HCT116 (cell line): ENCODE results near the gene KRT39.

Experiments used
- CTCF ChIP-seq, 3 experiments: fragments of 200-600 bp in 1 of 3; sonication (generic) in 1 of 3; IDR thresholded peaks in 2 of 3; conservative IDR thresholded peaks in 1 of 3; 2 replicates each; pipeline ENCODE4 v1.5.1; 2012 to 2017; ENCODE audit warnings: low read depth in 2 of 3, low read length in 2 of 3, antibody characterized with exemption in 1 of 3, borderline replicate concordance in 1 of 3, control low read depth in 1 of 3, mild to moderate bottlenecking in 1 of 3, mixed read lengths in 1 of 3, mixed run types in 1 of 3, moderate library complexity in 1 of 3; ENCODE audit not compliant: insufficient read depth in 1 of 3
- EZH2 ChIP-seq: fragments of 200-600 bp; sonication (generic); IDR thresholded peaks from 2 replicates; pipeline ENCODE4 v1.6.1; 2017; ENCODE audit warnings: antibody characterized with exemption, mixed run types
- EZH2phosphoT487 ChIP-seq: fragments of 200-600 bp; IDR thresholded peaks from 2 replicates; pipeline ENCODE4 v1.6.1; 2018; ENCODE audit warnings: antibody characterized with exemption, borderline replicate concordance
- POLR2A ChIP-seq: IDR thresholded peaks from 2 replicates; pipeline ENCODE4 v1.7.0; 2011; ENCODE audit warnings: borderline replicate concordance; ENCODE audit not compliant: insufficient read depth, insufficient read length; ENCODE audit errors: extremely low read depth
- POLR2AphosphoS5 ChIP-seq: IDR thresholded peaks from 2 replicates; pipeline ENCODE4 v1.6.1; 2011; ENCODE audit warnings: mild to moderate bottlenecking, low read depth, low read length, moderate library complexity
- RAD21 ChIP-seq: IDR thresholded peaks from 2 replicates; pipeline ENCODE4 v1.6.1; 2012; ENCODE audit warnings: low read depth, mild to moderate bottlenecking
- SP1 ChIP-seq: IDR thresholded peaks from 2 replicates; pipeline ENCODE4 v1.6.1; 2012; ENCODE audit warnings: low read depth
- TCF7L2 ChIP-seq: IDR thresholded peaks from 2 replicates; pipeline ENCODE4 v1.7.0; 2011; ENCODE audit warnings: borderline replicate concordance, inconsistent platforms; ENCODE audit not compliant: insufficient read depth, insufficient read length; ENCODE audit errors: extremely low read depth
- ZFX ChIP-seq: fragments of 450-650 bp; IDR thresholded peaks from 2 replicates; pipeline ENCODE4 v1.6.1; 2017
- ZNF274 ChIP-seq: fragments of 200-500 bp; sonication (Bioruptor generic); IDR thresholded peaks from 2 replicates; pipeline ENCODE4 v1.6.1; 2014; ENCODE audit warnings: mild to moderate bottlenecking, low read depth, low read length, inconsistent platforms
- TF ChIP-seq, protein P1 (sequence below): IDR thresholded peaks from 2 replicates; pipeline ENCODE4 v1.6.1; 2012; ENCODE audit warnings: low read depth
- TF ChIP-seq, protein P2 (sequence below): IDR thresholded peaks from 2 replicates; pipeline ENCODE4 v1.6.1; 2012

DNA sequence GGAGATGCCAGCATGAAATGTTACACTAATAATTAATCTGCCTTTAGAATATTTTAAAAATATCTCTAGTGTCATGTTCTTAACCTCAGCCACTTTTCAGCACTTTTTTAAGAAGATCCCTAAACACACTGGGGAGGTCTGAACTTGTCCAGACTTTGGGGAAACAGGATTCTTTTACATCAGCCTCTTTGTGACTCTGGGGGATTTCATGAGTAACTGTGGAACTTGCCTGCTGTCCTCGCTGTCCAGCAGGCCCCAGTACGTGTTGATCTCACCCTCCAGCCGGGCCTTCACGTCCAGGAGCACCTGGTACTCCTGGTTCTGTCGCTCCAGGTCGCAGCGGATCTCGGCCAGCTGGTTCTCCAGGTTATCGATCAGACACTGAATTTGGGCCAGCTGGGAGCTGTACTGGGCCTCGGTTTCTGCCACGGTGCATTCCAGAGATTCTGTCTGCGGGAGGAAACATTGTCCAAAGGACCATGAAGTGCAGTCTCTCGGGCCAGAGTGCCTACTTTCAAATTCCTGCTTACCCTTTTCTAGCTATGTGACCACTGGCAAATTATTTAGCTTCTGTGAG is 11.9 kb upstream of the KRT39 start:
- TF ChIP-seq CTCF (IDR thresholded peaks at IDR 0.05 in 2 of 3, conservative IDR thresholded peaks at IDR 0.05 in 1 of 3; ENCODE audit: borderline replicate concordance in 1 of 3, insufficient read depth in 1 of 3, low read depth in 2 of 3, low read length in 2 of 3) (no peak), TCF7L2 (no peak), ZNF274 (no peak), POLR2A (no peak), SP1 (no peak), ZFX (no peak), EZH2 (no peak), POLR2AphosphoS5 (no peak), RAD21 (no peak), EZH2phosphoT487 (no peak)
- TF ChIP-seq, protein P1, sequence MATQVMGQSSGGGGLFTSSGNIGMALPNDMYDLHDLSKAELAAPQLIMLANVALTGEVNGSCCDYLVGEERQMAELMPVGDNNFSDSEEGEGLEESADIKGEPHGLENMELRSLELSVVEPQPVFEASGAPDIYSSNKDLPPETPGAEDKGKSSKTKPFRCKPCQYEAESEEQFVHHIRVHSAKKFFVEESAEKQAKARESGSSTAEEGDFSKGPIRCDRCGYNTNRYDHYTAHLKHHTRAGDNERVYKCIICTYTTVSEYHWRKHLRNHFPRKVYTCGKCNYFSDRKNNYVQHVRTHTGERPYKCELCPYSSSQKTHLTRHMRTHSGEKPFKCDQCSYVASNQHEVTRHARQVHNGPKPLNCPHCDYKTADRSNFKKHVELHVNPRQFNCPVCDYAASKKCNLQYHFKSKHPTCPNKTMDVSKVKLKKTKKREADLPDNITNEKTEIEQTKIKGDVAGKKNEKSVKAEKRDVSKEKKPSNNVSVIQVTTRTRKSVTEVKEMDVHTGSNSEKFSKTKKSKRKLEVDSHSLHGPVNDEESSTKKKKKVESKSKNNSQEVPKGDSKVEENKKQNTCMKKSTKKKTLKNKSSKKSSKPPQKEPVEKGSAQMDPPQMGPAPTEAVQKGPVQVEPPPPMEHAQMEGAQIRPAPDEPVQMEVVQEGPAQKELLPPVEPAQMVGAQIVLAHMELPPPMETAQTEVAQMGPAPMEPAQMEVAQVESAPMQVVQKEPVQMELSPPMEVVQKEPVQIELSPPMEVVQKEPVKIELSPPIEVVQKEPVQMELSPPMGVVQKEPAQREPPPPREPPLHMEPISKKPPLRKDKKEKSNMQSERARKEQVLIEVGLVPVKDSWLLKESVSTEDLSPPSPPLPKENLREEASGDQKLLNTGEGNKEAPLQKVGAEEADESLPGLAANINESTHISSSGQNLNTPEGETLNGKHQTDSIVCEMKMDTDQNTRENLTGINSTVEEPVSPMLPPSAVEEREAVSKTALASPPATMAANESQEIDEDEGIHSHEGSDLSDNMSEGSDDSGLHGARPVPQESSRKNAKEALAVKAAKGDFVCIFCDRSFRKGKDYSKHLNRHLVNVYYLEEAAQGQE: no peak
- TF ChIP-seq, protein P2, sequence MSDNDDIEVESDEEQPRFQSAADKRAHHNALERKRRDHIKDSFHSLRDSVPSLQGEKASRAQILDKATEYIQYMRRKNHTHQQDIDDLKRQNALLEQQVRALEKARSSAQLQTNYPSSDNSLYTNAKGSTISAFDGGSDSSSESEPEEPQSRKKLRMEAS: no peak
